ENCODE data around the gene HNRNPAB.

Gene HNRNPAB

GRCh38 chr5:178204182-178204934 is at the start of gene HNRNPAB:
Gene HNRNPAB (plus strand): TSS chr5:178204533. CDS start chr5:178204838, 305 bp downstream.
- DNase-seq = peak; percentile 98

GRCh38 chr5:178155065-178155464 is 49.3 kb upstream of the HNRNPAB start:
- no peak for DNase-seq

- no peak for DNase-seq
Observed at GRCh38 chr5:178160176-178160575, 44.2 kb upstream of the HNRNPAB start.

GRCh38 chr5:178162481-178162880 is 41.9 kb upstream of the HNRNPAB start:
- no peak for DNase-seq

- peak; percentile 93 for DNase-seq
Observed at GRCh38 chr5:178163772-178164735, 40.3 kb upstream of the HNRNPAB start.

GRCh38 chr5:178165581-178165980 is 38.8 kb upstream of the HNRNPAB start:
- no peak for DNase-seq

- DNase-seq = no peak
Observed at GRCh38 chr5:178170455-178170854, 33.9 kb upstream of the HNRNPAB start.

- DNase-seq = no peak
Observed at GRCh38 chr5:178174456-178174855, 29.9 kb upstream of the HNRNPAB start.

- peak; percentile 43 for DNase-seq
Observed at GRCh38 chr5:178176791-178177190, 27.5 kb upstream of the HNRNPAB start.

GRCh38 chr5:178177569-178177968 is 26.8 kb upstream of the HNRNPAB start:
- no peak for DNase-seq

- DNase-seq = no peak
Observed at GRCh38 chr5:178180141-178180863, 24.0 kb upstream of the HNRNPAB start.

- DNase-seq = peak; percentile 95
Observed at GRCh38 chr5:178182158-178182876, 22.0 kb upstream of the HNRNPAB start.

- DNase-seq = peak; percentile 54
Observed at GRCh38 chr5:178186427-178186826, 17.9 kb upstream of the HNRNPAB start.

- DNase-seq = no peak
Observed at GRCh38 chr5:178187014-178187413, 17.3 kb upstream of the HNRNPAB start, which contains the start of gene GMCL2. Gene GMCL2 (minus strand): TSS chr5:178187371. CDS start chr5:178187299, 72 bp downstream.

- no peak for DNase-seq
Observed at GRCh38 chr5:178189433-178189832, 14.9 kb upstream of the HNRNPAB start.

- no peak for DNase-seq
Observed at GRCh38 chr5:178191661-178192060, 12.7 kb upstream of the HNRNPAB start.

GRCh38 chr5:178192244-178192643 is 12.1 kb upstream of the HNRNPAB start:
- no peak for DNase-seq

GRCh38 chr5:178192787-178193186 is 11.5 kb upstream of the HNRNPAB start:
- no peak for DNase-seq

GRCh38 chr5:178193251-178193809 is 11.0 kb upstream of the HNRNPAB start:
- no peak for DNase-seq

GRCh38 chr5:178194026-178194425 is 10.3 kb upstream of the HNRNPAB start:
- peak; percentile 67 for DNase-seq

GRCh38 chr5:178196281-178196812 is 8.0 kb upstream of the HNRNPAB start:
- DNase-seq = no peak

GRCh38 chr5:178196986-178197385 is 7.3 kb upstream of the HNRNPAB start:
- DNase-seq = no peak

Measured in hematopoietic multipotent progenitor cell treated with erythropoietin and hydrocortisone succinate and interleukin-3 and kit ligand, for 4 days (in vitro differentiated cells).